ENCODE measurements around the gene LGALS9B.
"Not testable (repeated sequence)": the region's sequence is repeated elsewhere in the genome, so short reads cannot be mapped to it uniquely, and the experiment has no call there.

LGALS9B gene

GRCh38 chr17:20469107-20469506, 1.8 kb upstream of the LGALS9B start:
- DNase-seq (ENCODE audit: extremely low read depth in 1 of 2, low read depth in 1 of 2), result not testable (repeated sequence)

GRCh38 chr17:20466999-20467398, 340 bp downstream of the LGALS9B start:
- DNase-seq (ENCODE audit: extremely low read depth in 1 of 2, low read depth in 1 of 2), result not testable (repeated sequence)

GRCh38 chr17:20466553-20466952, 786 bp downstream of the LGALS9B start:
- DNase-seq (ENCODE audit: extremely low read depth in 1 of 2, low read depth in 1 of 2), result not testable (repeated sequence)

- DNase-seq (ENCODE audit: extremely low read depth in 1 of 2, low read depth in 1 of 2), result not testable (repeated sequence)
These were observed 1.8 kb downstream of the LGALS9B start for GRCh38 chr17:20465535-20465934.

- not testable (repeated sequence) for DNase-seq (ENCODE audit: extremely low read depth in 1 of 2, low read depth in 1 of 2)
These were observed 2.4 kb downstream of the LGALS9B start for GRCh38 chr17:20464854-20465414.

- DNase-seq (ENCODE audit: extremely low read depth in 1 of 2, low read depth in 1 of 2), result not testable (repeated sequence)
These were observed 5.2 kb downstream of the LGALS9B start for GRCh38 chr17:20462158-20462557.

- not testable (repeated sequence) for DNase-seq (ENCODE audit: extremely low read depth in 1 of 2, low read depth in 1 of 2)
These were observed 9.4 kb downstream of the LGALS9B start for GRCh38 chr17:20457848-20458381.

GRCh38 chr17:20455106-20455505, 12.2 kb downstream of the LGALS9B start:
- not testable (repeated sequence) for DNase-seq (ENCODE audit: extremely low read depth in 1 of 2, low read depth in 1 of 2)

GRCh38 chr17:20453820-20454434, 13.4 kb downstream of the LGALS9B start:
- not testable (repeated sequence) for DNase-seq (ENCODE audit: extremely low read depth in 1 of 2, low read depth in 1 of 2)

GRCh38 chr17:20450852-20451251, 16.5 kb downstream of the LGALS9B start:
- DNase-seq (ENCODE audit: extremely low read depth in 1 of 2, low read depth in 1 of 2), result not testable (repeated sequence)

GRCh38 chr17:20447534-20448321, 19.6 kb downstream of the LGALS9B start:
- DNase-seq (ENCODE audit: extremely low read depth in 1 of 2, low read depth in 1 of 2), result not testable (repeated sequence)

- not testable (repeated sequence) for DNase-seq (ENCODE audit: extremely low read depth in 1 of 2, low read depth in 1 of 2)
These were observed 20.4 kb downstream of the LGALS9B start for GRCh38 chr17:20446895-20447294.

- not testable (repeated sequence) for DNase-seq (ENCODE audit: extremely low read depth in 1 of 2, low read depth in 1 of 2)
These were observed 22.6 kb downstream of the LGALS9B start for GRCh38 chr17:20444581-20445236.

- not testable (repeated sequence) for DNase-seq (ENCODE audit: extremely low read depth in 1 of 2, low read depth in 1 of 2)
These were observed 23.2 kb downstream of the LGALS9B start for GRCh38 chr17:20444173-20444572.

GRCh38 chr17:20443632-20444031, 23.7 kb downstream of the LGALS9B start:
- DNase-seq (ENCODE audit: extremely low read depth in 1 of 2, low read depth in 1 of 2), result not testable (repeated sequence)

GRCh38 chr17:20440665-20441064, 26.7 kb downstream of the LGALS9B start:
- not testable (repeated sequence) for DNase-seq (ENCODE audit: extremely low read depth in 1 of 2, low read depth in 1 of 2)

GRCh38 chr17:20435166-20435565, 32.2 kb downstream of the LGALS9B start:
- DNase-seq (ENCODE audit: extremely low read depth in 1 of 2, low read depth in 1 of 2), result not testable (repeated sequence)

- not testable (repeated sequence) for DNase-seq (ENCODE audit: extremely low read depth in 1 of 2, low read depth in 1 of 2)
These were observed 34.0 kb downstream of the LGALS9B start for GRCh38 chr17:20433382-20433781.

- not testable (repeated sequence) for DNase-seq (ENCODE audit: extremely low read depth in 1 of 2, low read depth in 1 of 2)
These were observed 40.1 kb downstream of the LGALS9B start for GRCh38 chr17:20427264-20427663.

GRCh38 chr17:20422826-20423225, 44.5 kb downstream of the LGALS9B start:
- not testable (repeated sequence) for DNase-seq (ENCODE audit: extremely low read depth in 1 of 2, low read depth in 1 of 2)

- DNase-seq (ENCODE audit: extremely low read depth in 1 of 2, low read depth in 1 of 2), result not testable (repeated sequence)
These were observed 48.5 kb downstream of the LGALS9B start for GRCh38 chr17:20418838-20419237.
